Sigmoid colon (tissue), 7 donors: ENCODE results near the gene SHH. TPM values are rescaled to one million over a fixed set of nuclear protein-coding genes. Genes with fewer than 3 reads are reported as not detected.
"Not testable (repeated sequence)": the region's sequence is repeated elsewhere in the genome, so short reads cannot be mapped to it uniquely, and the experiment has no call there.

ENCODE experiments used
- DNase-seq: peaks from one replicate; pipeline ENCODE4 v3.0.0-alpha.2; 2019
- H3K27ac ChIP-seq, 4 donors: fragments of 200-600 bp; sonication (generic); one replicate each; pipeline ENCODE4 v1.5.1; 2016 to 2019; ENCODE audit warnings: mild to moderate bottlenecking in 1 of 4
- H3K27me3 ChIP-seq, 3 donors: fragments of 200-600 bp; sonication (generic); one replicate each; pipeline ENCODE4 v1.5.1; 2019; ENCODE audit warnings: mild to moderate bottlenecking in 1 of 3
- H3K36me3 ChIP-seq, 4 donors: fragments of 200-600 bp; sonication (generic); one replicate each; pipeline ENCODE4 v1.5.1; 2016 to 2019
- H3K4me1 ChIP-seq, 4 donors: fragments of 200-600 bp; sonication (generic); one replicate each; pipeline ENCODE4 v1.5.1; 2017 to 2019
- H3K4me3 ChIP-seq, 4 donors: fragments of 200-600 bp; sonication (generic); one replicate each; pipeline ENCODE4 v1.5.1; 2017 to 2019; ENCODE audit warnings: mild to moderate bottlenecking in 2 of 4, moderate library complexity in 1 of 4
- H3K9me3 ChIP-seq, 4 donors: fragments of 200-600 bp in 3 of 4; sonication (generic) in 3 of 4; one replicate each; pipeline versions ENCODE4 v1.5.1 to v1.6.1; 2013 to 2019
- EP300 ChIP-seq, 4 donors: sonication (generic); formaldehyde crosslinking; IDR thresholded peaks; one replicate each; pipeline ENCODE4 v1.6.1; 2017; ENCODE audit warnings: antibody characterized with exemption in 4 of 4
- POLR2A ChIP-seq, 2 donors: fragments of 450-650 bp; IDR thresholded peaks; one replicate each; pipeline ENCODE4 v1.6.1; 2016; ENCODE audit warnings: antibody characterized with exemption in 2 of 2, mild to moderate bottlenecking in 2 of 2, moderate library complexity in 2 of 2
- POLR2AphosphoS5 ChIP-seq, 4 donors: sonication (generic); formaldehyde crosslinking; IDR thresholded peaks; one replicate each; pipeline ENCODE4 v1.6.1; 2017; ENCODE audit warnings: antibody characterized with exemption in 4 of 4
- WGBS, 2 donors: extraction: QIAGEN DNeasy Blood & Tissue Kit; methylation state at CpG; one replicate each; pipeline ENCODE4 v1.1.7; 2013; 5-methylcytosine and 5-hydroxymethylcytosine counted together
- intact Hi-C: fragments of 100-400 bp; cut with DNase I; formaldehyde crosslinking; loops from one replicate; pipeline ENCODE4 v1.15.1; 2023
- polyA plus RNA-seq, 3 donors: library from polyadenylated mRNA; stranded (reverse); fragments of 200-250 nt; gene quantifications; one replicate each; pipeline ENCODE4 v1.2.3, GENCODE V29; 2013
- total RNA-seq, 4 donors: library from RNA; depleted of rRNA; stranded (reverse); fragments of >200 nt; gene quantifications; one replicate each; pipeline ENCODE4 v1.1.0, GENCODE V29; 2016
- TF ChIP-seq, protein P1 (sequence below), 4 experiments: fragments of 450-650 bp in 3 of 4; fragments of 200-600 bp in 1 of 4; IDR thresholded peaks; one replicate each; pipeline ENCODE4 v1.5.1; 2016 to 2019; ENCODE audit warnings: antibody characterized with exemption in 4 of 4, mild to moderate bottlenecking in 3 of 4, moderate library complexity in 2 of 4
- donor health status: healthy with polysubstance abuse.
- donor health status: Bipolar disorder and iron deficiency.
- donor health status: healthy.

SHH gene
- total and polyA plus RNA-seq, 7 donors = 0.46 to 1.8 (median 0.60) TPM; not detected in 4

DNA sequence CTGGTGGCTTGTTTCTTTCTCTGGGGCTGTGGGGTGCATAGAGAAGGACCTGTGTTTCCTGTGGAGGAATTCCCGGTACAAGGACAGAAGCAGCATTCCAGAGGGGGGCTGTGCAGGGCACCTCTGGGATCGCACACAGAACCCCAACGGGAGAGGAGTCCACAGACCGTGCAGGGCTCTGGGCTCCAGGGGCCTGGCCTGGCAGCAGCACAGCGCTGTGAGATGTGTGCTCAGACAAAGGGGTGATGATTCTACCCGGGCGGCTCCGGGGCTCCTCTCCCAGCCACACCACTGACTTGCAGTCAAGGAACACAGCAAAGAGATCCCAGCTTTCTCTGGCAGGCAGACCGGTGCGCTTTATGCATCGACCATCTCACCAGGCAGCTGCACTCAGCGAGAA is 6.9 kb upstream of the SHH start:
- Histone ChIP-seq H3K9me3 (no peaks in the 10 kb centered on the region), H3K27me3 (peaks cover 3 to 70% (median 17%) of the 10 kb centered on the region in 3 donors), H3K36me3 (no peaks in the 10 kb centered on the region), H3K4me3 (no peak overlapping the region), H3K4me1 (no peaks in the 10 kb centered on the region), H3K27ac (no peak overlapping the region)
- 82 to 83% methylated on average over 12 of the region's 12 CpGs for WGBS, 2 donors
- TF ChIP-seq POLR2AphosphoS5 (IDR thresholded peaks at IDR 0.05) (no peak), POLR2A (IDR thresholded peaks at IDR 0.05) (no peak), EP300 (IDR thresholded peaks at IDR 0.05) (no peak)
- TF ChIP-seq, protein P1, sequence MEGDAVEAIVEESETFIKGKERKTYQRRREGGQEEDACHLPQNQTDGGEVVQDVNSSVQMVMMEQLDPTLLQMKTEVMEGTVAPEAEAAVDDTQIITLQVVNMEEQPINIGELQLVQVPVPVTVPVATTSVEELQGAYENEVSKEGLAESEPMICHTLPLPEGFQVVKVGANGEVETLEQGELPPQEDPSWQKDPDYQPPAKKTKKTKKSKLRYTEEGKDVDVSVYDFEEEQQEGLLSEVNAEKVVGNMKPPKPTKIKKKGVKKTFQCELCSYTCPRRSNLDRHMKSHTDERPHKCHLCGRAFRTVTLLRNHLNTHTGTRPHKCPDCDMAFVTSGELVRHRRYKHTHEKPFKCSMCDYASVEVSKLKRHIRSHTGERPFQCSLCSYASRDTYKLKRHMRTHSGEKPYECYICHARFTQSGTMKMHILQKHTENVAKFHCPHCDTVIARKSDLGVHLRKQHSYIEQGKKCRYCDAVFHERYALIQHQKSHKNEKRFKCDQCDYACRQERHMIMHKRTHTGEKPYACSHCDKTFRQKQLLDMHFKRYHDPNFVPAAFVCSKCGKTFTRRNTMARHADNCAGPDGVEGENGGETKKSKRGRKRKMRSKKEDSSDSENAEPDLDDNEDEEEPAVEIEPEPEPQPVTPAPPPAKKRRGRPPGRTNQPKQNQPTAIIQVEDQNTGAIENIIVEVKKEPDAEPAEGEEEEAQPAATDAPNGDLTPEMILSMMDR (IDR thresholded peaks at IDR 0.05) = no peak
- intact Hi-C loops = loop anchor here (5.0 kb wide), 1 partner anchor 618 kb away; no protein-coding TSS in a partner anchor
- no peak for DNase-seq

DNA sequence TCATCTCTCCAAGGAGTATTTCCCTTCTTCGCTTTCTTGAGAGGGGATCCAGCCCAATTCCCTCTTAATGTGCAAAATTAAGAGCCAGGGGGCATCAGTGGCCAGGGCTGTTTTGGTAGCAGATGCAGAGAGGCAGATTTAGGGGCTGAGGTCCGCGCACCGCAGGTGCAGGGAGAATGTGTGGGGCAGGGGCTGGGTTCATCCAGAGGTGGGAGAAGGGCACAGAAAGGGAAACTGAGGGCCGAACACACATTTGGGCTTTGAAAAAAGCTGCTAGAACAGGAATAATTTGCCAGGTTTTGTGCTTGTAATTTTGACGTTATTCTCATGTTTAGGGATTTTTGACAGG is 6.5 kb upstream of the SHH start:
- TF ChIP-seq POLR2A (IDR thresholded peaks at IDR 0.05) (no peak), EP300 (IDR thresholded peaks at IDR 0.05) (no peak)
- H3K27me3 ChIP-seq = peaks cover 3 to 74% (median 21%) of the 10 kb centered on the region in 3 donors
- no peaks in the 10 kb centered on the region for H3K4me1 ChIP-seq
- WGBS, 2 donors = 85% methylated on average over 6 of the region's 6 CpGs
- no peaks in the 10 kb centered on the region for H3K9me3 ChIP-seq
- no peak for DNase-seq
- H3K4me3 ChIP-seq = no peak overlapping the region
- H3K36me3 ChIP-seq = no peaks in the 10 kb centered on the region
- intact Hi-C loops = loop anchor here (5.0 kb wide), 1 partner anchor 619 kb away; no protein-coding TSS in a partner anchor
- H3K27ac ChIP-seq = no peak overlapping the region

DNA sequence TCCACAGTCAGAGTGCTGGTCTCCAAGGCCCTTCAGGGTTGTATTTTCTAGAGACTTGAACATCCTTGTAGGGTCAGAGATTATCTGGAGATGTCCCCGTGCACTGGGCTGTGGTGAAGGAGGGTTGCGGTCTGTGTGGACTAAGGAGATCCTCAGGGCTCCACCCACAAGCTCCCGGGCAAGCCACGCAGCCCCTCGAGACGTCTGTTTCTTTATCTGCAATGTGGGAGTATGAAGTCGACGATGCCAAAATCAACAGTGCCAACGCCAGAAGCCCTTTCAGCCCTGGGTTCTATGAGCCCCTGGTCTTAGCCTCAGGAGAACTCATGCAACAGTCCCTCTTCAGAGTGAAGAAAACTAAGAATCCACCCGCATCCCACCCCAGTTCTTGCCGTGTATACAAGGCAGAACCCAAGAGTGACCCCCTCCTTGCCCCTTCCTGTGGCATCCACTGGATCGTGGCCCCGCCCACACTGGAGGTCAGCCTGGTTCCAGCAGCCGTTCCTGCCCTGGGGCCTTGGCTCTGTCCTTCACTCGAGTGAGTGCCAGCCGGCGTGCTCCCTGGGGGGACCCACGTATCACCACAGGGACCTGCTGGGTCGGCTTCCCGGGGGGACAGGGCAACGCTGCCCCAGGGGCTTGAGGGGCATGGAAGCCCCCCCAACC is 6.0 kb upstream of the SHH start:
- Histone ChIP-seq H3K36me3 (no peaks in the 10 kb centered on the region), H3K9me3 (no peaks in the 10 kb centered on the region), H3K27ac (no peak overlapping the region), H3K27me3 (peaks cover 3 to 79% (median 24%) of the 10 kb centered on the region in 3 donors), H3K4me1 (no peaks in the 10 kb centered on the region), H3K4me3 (no peak overlapping the region)
- WGBS, 2 donors = 70 to 81% methylated on average over 21 of the region's 21 CpGs
- no peak for TF ChIP-seq POLR2AphosphoS5 (IDR thresholded peaks at IDR 0.05)
- TF ChIP-seq POLR2A (IDR thresholded peaks at IDR 0.05) = no peak
- TF ChIP-seq EP300 (IDR thresholded peaks at IDR 0.05) = no peak
- TF ChIP-seq, protein P1 (IDR thresholded peaks at IDR 0.05) = no peak
- intact Hi-C loops = loop anchor here (5.0 kb wide), 1 partner anchor 619 kb away; no protein-coding TSS in a partner anchor
- no peak for DNase-seq

DNA sequence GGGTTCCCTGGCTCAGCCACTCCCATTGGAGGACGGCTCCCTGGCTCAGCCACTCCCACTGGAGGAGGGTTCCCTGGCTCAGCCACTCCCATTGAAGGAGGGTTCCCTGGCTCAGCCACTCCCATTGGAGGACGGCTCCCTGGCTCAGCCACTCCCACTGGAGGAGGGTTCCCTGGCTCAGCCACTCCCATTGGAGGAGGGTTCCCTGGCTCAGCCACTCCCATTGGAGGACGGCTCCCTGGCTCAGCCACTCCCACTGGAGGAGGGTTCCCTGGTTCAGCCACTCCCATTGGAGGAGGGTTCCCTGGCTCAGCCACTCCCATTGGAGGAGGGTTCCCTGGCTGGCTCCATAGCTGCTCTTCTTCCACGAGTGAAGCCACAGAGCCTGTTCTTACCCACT is 5.3 kb upstream of the SHH start:
- DNase-seq, H3K36me3 ChIP-seq, H3K4me3 ChIP-seq, H3K9me3 ChIP-seq, H3K4me1 ChIP-seq, H3K27ac ChIP-seq: not testable (repeated sequence)
- 64 to 73% methylated on average over 3 to 4 of the region's 4 CpGs for WGBS, 2 donors
- intact Hi-C loops = loop anchor here (5.0 kb wide), 1 partner anchor 620 kb away; no protein-coding TSS in a partner anchor
- H3K27me3 ChIP-seq = peaks cover 3 to 86% (median 32%) of the 10 kb centered on the region in 3 donors

DNA sequence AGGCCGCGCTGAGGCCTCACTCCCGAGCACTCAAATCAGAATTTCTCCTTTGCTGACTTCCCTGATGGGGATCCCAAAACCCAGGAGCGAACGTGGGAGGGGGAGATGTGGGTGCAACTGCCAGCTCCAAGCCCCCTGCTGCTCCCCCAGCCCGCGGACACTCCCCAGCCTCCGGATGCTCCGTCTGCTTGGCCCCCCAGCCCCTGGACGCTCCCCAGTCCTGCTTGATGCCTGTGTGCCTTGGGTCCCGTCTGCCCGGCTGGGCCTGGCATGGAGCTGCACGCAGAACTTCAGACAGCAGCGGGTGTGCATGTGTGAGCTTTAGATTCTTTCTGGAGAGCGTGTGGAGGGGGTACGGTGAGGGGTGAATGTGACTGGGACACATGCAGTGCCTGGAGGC is 4.7 kb upstream of the SHH start:
- no peaks in the 10 kb centered on the region for H3K36me3 ChIP-seq
- H3K27ac ChIP-seq = no peak overlapping the region
- TF ChIP-seq POLR2A (IDR thresholded peaks at IDR 0.05) (no peak), EP300 (IDR thresholded peaks at IDR 0.05) (no peak), POLR2AphosphoS5 (IDR thresholded peaks at IDR 0.05) (no peak)
- TF ChIP-seq, protein P1 (IDR thresholded peaks at IDR 0.05) = no peak
- H3K4me1 ChIP-seq = peaks cover 0 to 3% (median 3%) of the 10 kb centered on the region in 4 donors
- no peak for DNase-seq
- no peaks in the 10 kb centered on the region for H3K9me3 ChIP-seq
- intact Hi-C loops = loop anchor here (5.0 kb wide), 1 partner anchor 620 kb away; no protein-coding TSS in a partner anchor
- peaks cover 3 to 92% (median 35%) of the 10 kb centered on the region in 3 donors for H3K27me3 ChIP-seq
- no peak overlapping the region for H3K4me3 ChIP-seq
- 94 to 97% methylated on average over 16 of the region's 16 CpGs for WGBS, 2 donors
